Thoracic aorta (tissue), 2 donors: ENCODE data around the gene GFRA1. TPM values are rescaled to one million over a fixed set of nuclear protein-coding genes. Genes with fewer than 3 reads are reported as not detected.

Source experiments
- ATAC-seq: fragments of 150-250 bp; one replicate; pipeline ENCODE4 v1.8.0; 2017; ENCODE audit warnings: low read depth; ENCODE audit not compliant: insufficient number of reproducible peaks, low FRiP score
- DNase-seq: peaks from one replicate; pipeline ENCODE4 v3.0.0-alpha.2; 2020; ENCODE audit warnings: low spot score
- H3K27ac ChIP-seq, 2 donors: fragments of 200-600 bp; sonication (generic); 1 replicate in 1 of 2; 2 replicates in 1 of 2; pipeline ENCODE4 v1.5.1; 2016; ENCODE audit warnings: mild to moderate bottlenecking in 2 of 2, moderate library complexity in 2 of 2
- H3K27me3 ChIP-seq: fragments of 200-600 bp; sonication (generic); replicated peaks from 2 replicates; pipeline ENCODE4 v1.6.0; 2016; ENCODE audit warnings: mild to moderate bottlenecking; ENCODE audit not compliant: insufficient read depth
- H3K36me3 ChIP-seq: fragments of 200-600 bp; sonication (generic); one replicate; pipeline ENCODE4 v1.5.1; 2016
- H3K4me1 ChIP-seq, 2 donors: fragments of 200-600 bp; sonication (generic); 1 replicate in 1 of 2; 2 replicates in 1 of 2; pipeline versions ENCODE4 v1.5.1 to v1.6.0; 2016; ENCODE audit warnings: low read depth in 2 of 2, mild to moderate bottlenecking in 1 of 2; ENCODE audit not compliant: control insufficient read depth in 1 of 2
- H3K4me3 ChIP-seq: fragments of 200-600 bp; sonication (generic); 2 replicates; pipeline ENCODE4 v1.5.1; 2016; ENCODE audit warnings: mild to moderate bottlenecking
- H3K9me3 ChIP-seq: fragments of 200-600 bp; sonication (generic); 2 replicates; pipeline ENCODE4 v1.5.1; 2016
- total RNA-seq, 2 donors: library from RNA; depleted of rRNA; stranded (reverse); fragments of >200 nt; gene quantifications; one replicate each; pipeline versions ENCODE4 v1.1.0 to v1.2.3, GENCODE V29; 2016
- TF ChIP-seq, protein P1 (sequence below): fragments of 200-600 bp; sonication (generic); IDR thresholded peaks from one replicate; pipeline ENCODE4 v1.5.1; 2019; ENCODE audit warnings: antibody characterized with exemption

Gene GFRA1
- total RNA-seq, 2 donors from 2014 or later: 5.8 to 9.3 TPM

- TF ChIP-seq, protein P1, sequence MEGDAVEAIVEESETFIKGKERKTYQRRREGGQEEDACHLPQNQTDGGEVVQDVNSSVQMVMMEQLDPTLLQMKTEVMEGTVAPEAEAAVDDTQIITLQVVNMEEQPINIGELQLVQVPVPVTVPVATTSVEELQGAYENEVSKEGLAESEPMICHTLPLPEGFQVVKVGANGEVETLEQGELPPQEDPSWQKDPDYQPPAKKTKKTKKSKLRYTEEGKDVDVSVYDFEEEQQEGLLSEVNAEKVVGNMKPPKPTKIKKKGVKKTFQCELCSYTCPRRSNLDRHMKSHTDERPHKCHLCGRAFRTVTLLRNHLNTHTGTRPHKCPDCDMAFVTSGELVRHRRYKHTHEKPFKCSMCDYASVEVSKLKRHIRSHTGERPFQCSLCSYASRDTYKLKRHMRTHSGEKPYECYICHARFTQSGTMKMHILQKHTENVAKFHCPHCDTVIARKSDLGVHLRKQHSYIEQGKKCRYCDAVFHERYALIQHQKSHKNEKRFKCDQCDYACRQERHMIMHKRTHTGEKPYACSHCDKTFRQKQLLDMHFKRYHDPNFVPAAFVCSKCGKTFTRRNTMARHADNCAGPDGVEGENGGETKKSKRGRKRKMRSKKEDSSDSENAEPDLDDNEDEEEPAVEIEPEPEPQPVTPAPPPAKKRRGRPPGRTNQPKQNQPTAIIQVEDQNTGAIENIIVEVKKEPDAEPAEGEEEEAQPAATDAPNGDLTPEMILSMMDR: no peak
- DNase-seq: no peak
- no peaks in the 10 kb centered on the region for H3K36me3 ChIP-seq
Observed at GRCh38 chr10:116263870-116264655, 8.9 kb downstream of the GFRA1 start.

GRCh38 chr10:116262678-116263077 lies 10.3 kb downstream of the GFRA1 start:
- Histone ChIP-seq H3K27ac (no peak overlapping the region), H3K36me3 (no peaks in the 10 kb centered on the region), H3K9me3 (no peaks in the 10 kb centered on the region), H3K4me1 (no peaks in the 10 kb centered on the region), H3K4me3 (no peak overlapping the region), H3K27me3 (no peaks in the 10 kb centered on the region)
- ATAC-seq (no peak), DNase-seq (no peak)
- TF ChIP-seq, protein P1: no peak

More at GRCh38 chr10:116263870-116264655, 8.9 kb downstream of the GFRA1 start:
- Histone ChIP-seq H3K9me3 (no peaks in the 10 kb centered on the region), H3K4me3 (no peak overlapping the region), H3K27ac (no peak overlapping the region), H3K4me1 (no peaks in the 10 kb centered on the region), H3K27me3 (no peaks in the 10 kb centered on the region)
- ATAC-seq: no peak

DNA sequence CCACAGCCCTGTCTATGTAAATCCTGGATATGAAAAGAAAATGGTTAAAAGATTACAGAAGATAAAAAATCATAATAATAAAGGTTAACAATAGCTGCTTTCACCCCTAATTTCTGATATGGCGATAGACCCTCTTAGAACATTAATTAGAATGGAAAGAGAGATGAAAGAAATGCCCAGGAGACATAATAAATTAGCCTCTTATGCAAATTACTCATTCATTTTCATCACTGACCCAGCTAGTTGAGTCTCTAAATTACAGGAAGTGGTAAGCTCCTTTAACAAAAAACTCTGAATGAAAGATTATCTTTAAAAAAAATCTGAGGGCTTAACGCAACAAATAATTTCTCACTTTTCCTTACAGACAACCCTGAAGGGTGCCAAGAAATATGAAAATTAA lies 12.4 kb downstream of the GFRA1 start:
- DNase-seq (no peak), ATAC-seq (no peak)
- no peaks in the 10 kb centered on the region for H3K27me3 ChIP-seq
- no peak overlapping the region for H3K27ac ChIP-seq
- TF ChIP-seq, protein P1: no peak
- H3K36me3 ChIP-seq: no peaks in the 10 kb centered on the region
- H3K9me3 ChIP-seq: no peaks in the 10 kb centered on the region
- peaks cover 0 to 5% of the 10 kb centered on the region in 2 donors for H3K4me1 ChIP-seq
- no peak overlapping the region for H3K4me3 ChIP-seq

DNA sequence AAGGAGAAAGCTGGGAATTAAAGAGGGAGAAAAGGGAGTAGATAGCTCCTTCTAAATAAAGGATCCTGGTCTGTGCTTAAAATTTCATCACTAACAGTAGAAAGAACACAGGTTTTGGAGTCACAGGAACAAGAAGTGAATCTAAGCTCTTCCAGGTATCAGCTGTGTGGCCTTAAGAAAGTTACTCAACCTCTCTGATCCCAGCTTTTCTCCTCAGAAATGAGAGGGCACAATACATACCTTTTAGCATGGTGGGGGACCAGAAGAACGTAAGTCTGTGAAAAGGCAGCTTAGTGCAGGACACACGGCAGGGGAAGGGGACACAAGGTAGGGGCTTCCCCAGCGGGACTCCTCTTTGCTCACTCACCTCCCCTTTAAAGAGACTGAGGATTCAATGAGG lies 13.4 kb downstream of the GFRA1 start:
- TF ChIP-seq, protein P1: no peak
- ATAC-seq (no peak), DNase-seq (no peak)
- Histone ChIP-seq H3K27ac (no peak overlapping the region), H3K36me3 (no peaks in the 10 kb centered on the region), H3K27me3 (no peaks in the 10 kb centered on the region), H3K4me1 (peaks cover 0 to 5% of the 10 kb centered on the region in 2 donors), H3K9me3 (no peaks in the 10 kb centered on the region), H3K4me3 (no peak overlapping the region)

DNA sequence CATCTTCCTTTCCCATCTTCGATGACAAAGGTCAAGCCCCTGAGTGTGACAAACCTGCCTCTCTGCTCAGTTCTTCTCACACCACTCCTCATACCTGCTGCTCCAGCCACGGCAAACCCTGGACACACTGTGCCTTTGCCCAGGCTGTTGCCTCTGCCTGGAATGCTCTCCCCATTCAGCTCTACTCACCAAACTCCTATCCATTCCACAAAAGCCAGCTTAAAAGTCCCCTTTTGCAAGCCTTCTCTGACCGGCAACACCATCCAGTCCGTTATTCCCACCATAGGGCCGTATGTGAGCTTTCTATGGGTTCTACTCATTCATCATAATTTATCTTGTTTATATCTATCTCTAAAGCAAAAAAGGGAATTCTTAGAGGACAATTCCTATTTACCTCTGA lies 15.2 kb downstream of the GFRA1 start:
- Histone ChIP-seq H3K27me3 (no peaks in the 10 kb centered on the region), H3K27ac (no peak overlapping the region), H3K4me1 (peaks cover 0 to 5% of the 10 kb centered on the region in 2 donors), H3K4me3 (no peak overlapping the region), H3K9me3 (no peaks in the 10 kb centered on the region), H3K36me3 (no peaks in the 10 kb centered on the region)
- DNase-seq (no peak), ATAC-seq (no peak)
- TF ChIP-seq, protein P1: no peak
